A549 (cell line): ENCODE data around the gene GNB1. TPM values are rescaled to one million over a fixed set of nuclear protein-coding genes. Genes with fewer than 3 reads are reported as not detected.

Experiments
- ATAC-seq, 2 experiments: fragments of 200-7000 bp in 1 of 2; fragments of >200 bp in 1 of 2; cut with Nextera tagmentation in 1 of 2; cut with Tn5 transposase in 1 of 2; 3 replicates each; pipeline versions ENCODE4 v1.8.0 to v1.9.1; 2018 to 2020; ENCODE audit warnings: mild to moderate bottlenecking in 1 of 2, moderate library complexity in 1 of 2
- CTCF ChIA-PET: fragments of 300-600 bp; sonication (Branson Sonifier 250); formaldehyde crosslinking; extraction: SDS; loops from one replicate; lab custom pipeline; 2021; ENCODE audit warnings: antibody characterized with exemption, inconsistent platforms; lab: Yijun Ruan, JAX
- POLR2A ChIA-PET: fragments of 350-600 bp; formaldehyde crosslinking; extraction: SDS; loops from one replicate; lab custom pipeline; 2021; ENCODE audit warnings: antibody characterized with exemption, inconsistent platforms; lab: Yijun Ruan, JAX
- DNase-seq, 2 experiments: peaks; one replicate each; pipeline versions ENCODE4 v3.0.0 to v3.0.0-alpha.2; 2011 to 2016; ENCODE audit warnings: low read depth in 1 of 2, low spot score in 1 of 2
- FAIRE-seq: peaks from 2 replicates; lab custom pipeline; 2011; peaks lifted over from hg19 to GRCh38; lab: Jason Lieb, UNC
- H3K27ac ChIP-seq, 2 experiments: fragments of >200 bp; sonication (Bioruptor Twin); formaldehyde crosslinking; 3 replicates each; pipeline ENCODE4 v1.5.1; 2016 to 2017
- H3K4me1 ChIP-seq: fragments of >200 bp; sonication (Bioruptor Twin); formaldehyde crosslinking; 3 replicates; pipeline ENCODE4 v1.6.1; 2016
- H3K4me2 ChIP-seq: fragments of >200 bp; sonication (Bioruptor Twin); formaldehyde crosslinking; 3 replicates; pipeline ENCODE4 v1.6.1; 2016
- H3K4me3 ChIP-seq: fragments of >200 bp; sonication (Bioruptor Twin); formaldehyde crosslinking; 3 replicates; pipeline ENCODE4 v1.5.1; 2016
- H3K9me3 ChIP-seq: fragments of >200 bp; sonication (Bioruptor Twin); formaldehyde crosslinking; 3 replicates; pipeline ENCODE4 v1.6.1; 2016
- BCL3 ChIP-seq: fragments of >200 bp; sonication (Bioruptor Twin); formaldehyde crosslinking; IDR thresholded peaks from 3 replicates; pipeline ENCODE4 v1.6.1; 2016
- BHLHE40 ChIP-seq: IDR thresholded peaks from 2 replicates; pipeline ENCODE4 v1.6.1; 2012; ENCODE audit warnings: low read depth, low read length, inconsistent platforms
- CHD4 ChIP-seq: fragments of 200-600 bp; sonication (generic); IDR thresholded peaks from 2 replicates; pipeline ENCODE4 v1.6.1; 2016; ENCODE audit warnings: antibody characterized with exemption, mild to moderate bottlenecking, borderline replicate concordance
- EHMT2 ChIP-seq: fragments of 200-600 bp; sonication (generic); IDR thresholded peaks from 2 replicates; pipeline ENCODE4 v1.6.1; 2016; ENCODE audit warnings: antibody characterized with exemption, low read depth, mild to moderate bottlenecking, moderate library complexity
- EP300 ChIP-seq, 2 experiments: fragments of >200 bp; sonication (Bioruptor Twin); formaldehyde crosslinking; IDR thresholded peaks; 2 replicates in 1 of 2; 3 replicates in 1 of 2; pipeline ENCODE4 v1.6.1; 2016 to 2017
- ESRRA ChIP-seq: fragments of 150-350 bp; IDR thresholded peaks from 2 replicates; pipeline ENCODE4 v1.6.1; 2014; ENCODE audit warnings: mild to moderate bottlenecking, low read length, borderline replicate concordance
- FOSB ChIP-seq: fragments of 250-450 bp; sonication (Bioruptor Pico); IDR thresholded peaks from 2 replicates; pipeline ENCODE4 v1.5.0; 2020; ENCODE audit warnings: mild to moderate bottlenecking, moderate library complexity
- GATA3 ChIP-seq: IDR thresholded peaks from 2 replicates; pipeline ENCODE4 v1.6.1; 2012; ENCODE audit warnings: borderline replicate concordance
- HES2 ChIP-seq: fragments of >200 bp; sonication (Bioruptor Twin); formaldehyde crosslinking; IDR thresholded peaks from 2 replicates; pipeline ENCODE4 v1.6.1; 2016
- HOXA7 ChIP-seq: fragments of 250-450 bp; sonication (Bioruptor Pico); IDR thresholded peaks from 2 replicates; pipeline ENCODE4 v1.5.0; 2020; ENCODE audit warnings: mild to moderate bottlenecking, moderate library complexity
- HOXB5 ChIP-seq: fragments of 250-450 bp; sonication (Bioruptor Pico); IDR thresholded peaks from 2 replicates; pipeline ENCODE4 v1.5.0; 2020; ENCODE audit warnings: mild to moderate bottlenecking, moderate library complexity
- MYC ChIP-seq: IDR thresholded peaks from 2 replicates; pipeline ENCODE4 v1.6.1; 2012; ENCODE audit warnings: mild to moderate bottlenecking, inconsistent platforms, low read length, improper control_type of control experiment, borderline replicate concordance
- PHF8 ChIP-seq: fragments of 200-600 bp; sonication (generic); IDR thresholded peaks from 2 replicates; pipeline ENCODE4 v1.6.1; 2016; ENCODE audit warnings: low read depth, mild to moderate bottlenecking, antibody characterized with exemption, moderate library complexity, borderline replicate concordance
- POLR2A ChIP-seq: IDR thresholded peaks from 2 replicates; pipeline ENCODE4 v1.6.1; 2012; ENCODE audit warnings: mild to moderate bottlenecking, low read length
- RAD21 ChIP-seq, 2 experiments: fragments of >200 bp in 1 of 2; sonication (Bioruptor Twin) in 1 of 2; formaldehyde crosslinking in 1 of 2; IDR thresholded peaks in 1 of 2; conservative IDR thresholded peaks in 1 of 2; 2 replicates in 1 of 2; 3 replicates in 1 of 2; pipeline ENCODE4 v1.6.1; 2012 to 2018; ENCODE audit warnings: inconsistent platforms in 1 of 2
- RCOR1 ChIP-seq: fragments of 150-350 bp; IDR thresholded peaks from 2 replicates; pipeline ENCODE4 v1.6.1; 2014; ENCODE audit warnings: antibody characterized with exemption, low read length, low read depth
- RNF2 ChIP-seq: fragments of 200-600 bp; sonication (generic); IDR thresholded peaks from 2 replicates; pipeline ENCODE4 v1.6.1; 2016; ENCODE audit warnings: low read depth, mild to moderate bottlenecking, antibody characterized with exemption, moderate library complexity, borderline replicate concordance
- SMC3 ChIP-seq: fragments of >200 bp; sonication (Bioruptor Twin); formaldehyde crosslinking; IDR thresholded peaks from 3 replicates; pipeline ENCODE4 v1.6.1; 2018; ENCODE audit warnings: inconsistent platforms
- TFCP2L1 ChIP-seq: fragments of 250-450 bp; sonication (Bioruptor Pico); IDR thresholded peaks from 2 replicates; pipeline ENCODE4 v1.5.0; 2021; ENCODE audit warnings: mild to moderate bottlenecking
- ZFP36 ChIP-seq: fragments of 450-650 bp; IDR thresholded peaks from 2 replicates; pipeline ENCODE4 v1.6.1; 2014; ENCODE audit warnings: borderline replicate concordance; ENCODE audit not compliant: partially characterized antibody
- ZSCAN20 ChIP-seq: fragments of 250-450 bp; sonication (Bioruptor Pico); IDR thresholded peaks from 2 replicates; pipeline ENCODE4 v1.8.0; 2022; ENCODE audit warnings: mild to moderate bottlenecking, moderate library complexity
- WGBS: methylation state at CpG from one replicate; pipeline ENCODE4 v1.1.6; 2017; ENCODE audit errors: missing lambda C conversion rate; 5-methylcytosine and 5-hydroxymethylcytosine counted together
- polyA plus RNA-seq, 4 experiments: library from polyadenylated mRNA; depleted of rRNA in 3 of 4; stranded (reverse); fragments of >200 nt; fragmentation: RNase III in 1 of 4; extraction: RNeasy Plus Mini Kit Qiagen cat#74134 plus additional on column Dnase treatment in 1 of 4; gene quantifications; 2 replicates in 3 of 4; 3 replicates in 1 of 4; pipeline ENCODE4 v1.2.3, GENCODE V29; 2011 to 2017
- TF ChIP-seq, protein P1 (sequence below): fragments of 450-650 bp; IDR thresholded peaks from 2 replicates; pipeline ENCODE4 v1.6.1; 2014; ENCODE audit warnings: antibody characterized with exemption
- TF ChIP-seq, protein P2 (sequence below): fragments of 250-450 bp; sonication (Bioruptor Pico); IDR thresholded peaks from 2 replicates; pipeline ENCODE4 v1.5.0; 2021; ENCODE audit warnings: mild to moderate bottlenecking, moderate library complexity, borderline replicate concordance
- TF ChIP-seq, protein P3 (sequence below): IDR thresholded peaks from 2 replicates; pipeline ENCODE4 v1.6.1; 2012
- TF ChIP-seq, protein P4 (sequence below): IDR thresholded peaks from 2 replicates; pipeline ENCODE4 v1.6.1; 2012; ENCODE audit warnings: low read depth, borderline replicate concordance
- TF ChIP-seq, protein P5 (sequence below): fragments of 250-450 bp; sonication (Bioruptor Pico); IDR thresholded peaks from 2 replicates; pipeline ENCODE4 v1.5.0; 2020; ENCODE audit warnings: low read depth, mild to moderate bottlenecking, moderate library complexity

The GNB1 gene
- polyA plus RNA-seq, 2 of the 4 experiments (the other 2 are of a cell fraction), result 159 to 270 TPM

- H3K4me3 ChIP-seq, result no peak overlapping the region
- H3K4me2 ChIP-seq, result no peak overlapping the region
- peaks cover 26% of the 10 kb centered on the region for H3K4me1 ChIP-seq
- DNase-seq (no peak), ATAC-seq (no peak), FAIRE-seq (no peak)
- ChIA-PET CTCF (interaction anchor here (1.0 kb wide), 1 partner anchor 24 kb away, joined by 3 read pairs; no protein-coding TSS in a partner anchor), POLR2A (no interaction called here)
- no peaks in the 10 kb centered on the region for H3K9me3 ChIP-seq
- 85% methylated on average over 13 of the region's 13 CpGs for WGBS
- no peak overlapping the region for H3K27ac ChIP-seq
- no peak for TF ChIP-seq ZFP36
- no peak for TF ChIP-seq MYC
Observed at GRCh38 chr1:1784933-1785332, 106.0 kb downstream of the GNB1 start.

GRCh38 chr1:1783320-1783719, 107.6 kb downstream of the GNB1 start:
- FAIRE-seq (no peak), DNase-seq (no peak)
- no peaks in the 10 kb centered on the region for H3K9me3 ChIP-seq
- H3K4me2 ChIP-seq, result peak overlapping the region; percentile 55
- peak overlapping the region in 1 of 2 experiments; percentile 79; a peak in 3 of 6 replicates for H3K27ac ChIP-seq
- POLR2A ChIA-PET, result no interaction called here
- no peak overlapping the region for H3K4me3 ChIP-seq
- WGBS, result 91% methylated on average over 6 of the region's 8 CpGs
- TF ChIP-seq, protein P1, sequence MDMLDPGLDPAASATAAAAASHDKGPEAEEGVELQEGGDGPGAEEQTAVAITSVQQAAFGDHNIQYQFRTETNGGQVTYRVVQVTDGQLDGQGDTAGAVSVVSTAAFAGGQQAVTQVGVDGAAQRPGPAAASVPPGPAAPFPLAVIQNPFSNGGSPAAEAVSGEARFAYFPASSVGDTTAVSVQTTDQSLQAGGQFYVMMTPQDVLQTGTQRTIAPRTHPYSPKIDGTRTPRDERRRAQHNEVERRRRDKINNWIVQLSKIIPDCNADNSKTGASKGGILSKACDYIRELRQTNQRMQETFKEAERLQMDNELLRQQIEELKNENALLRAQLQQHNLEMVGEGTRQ, result no peak
- TF ChIP-seq PHF8 (no peak), ZSCAN20 (CRISPR knock-in tag) (no peak), EP300 (IDR thresholded peaks at IDR 0.05) (no peak), RCOR1 (no peak), HOXB5 (CRISPR knock-in tag) (no peak), ESRRA (no peak), RNF2 (no peak), RAD21 (conservative IDR thresholded peaks at IDR 0.05 in 1 of 2, IDR thresholded peaks at IDR 0.05 in 1 of 2) (no peak), TFCP2L1 (CRISPR knock-in tag) (no peak)
- TF ChIP-seq, protein P2, sequence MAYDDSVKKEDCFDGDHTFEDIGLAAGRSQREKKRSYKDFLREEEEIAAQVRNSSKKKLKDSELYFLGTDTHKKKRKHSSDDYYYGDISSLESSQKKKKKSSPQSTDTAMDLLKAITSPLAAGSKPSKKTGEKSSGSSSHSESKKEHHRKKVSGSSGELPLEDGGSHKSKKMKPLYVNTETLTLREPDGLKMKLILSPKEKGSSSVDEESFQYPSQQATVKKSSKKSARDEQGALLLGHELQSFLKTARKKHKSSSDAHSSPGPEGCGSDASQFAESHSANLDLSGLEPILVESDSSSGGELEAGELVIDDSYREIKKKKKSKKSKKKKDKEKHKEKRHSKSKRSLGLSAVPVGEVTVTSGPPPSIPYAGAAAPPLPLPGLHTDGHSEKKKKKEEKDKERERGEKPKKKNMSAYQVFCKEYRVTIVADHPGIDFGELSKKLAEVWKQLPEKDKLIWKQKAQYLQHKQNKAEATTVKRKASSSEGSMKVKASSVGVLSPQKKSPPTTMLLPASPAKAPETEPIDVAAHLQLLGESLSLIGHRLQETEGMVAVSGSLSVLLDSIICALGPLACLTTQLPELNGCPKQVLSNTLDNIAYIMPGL, result no peak
- TF ChIP-seq, protein P3, sequence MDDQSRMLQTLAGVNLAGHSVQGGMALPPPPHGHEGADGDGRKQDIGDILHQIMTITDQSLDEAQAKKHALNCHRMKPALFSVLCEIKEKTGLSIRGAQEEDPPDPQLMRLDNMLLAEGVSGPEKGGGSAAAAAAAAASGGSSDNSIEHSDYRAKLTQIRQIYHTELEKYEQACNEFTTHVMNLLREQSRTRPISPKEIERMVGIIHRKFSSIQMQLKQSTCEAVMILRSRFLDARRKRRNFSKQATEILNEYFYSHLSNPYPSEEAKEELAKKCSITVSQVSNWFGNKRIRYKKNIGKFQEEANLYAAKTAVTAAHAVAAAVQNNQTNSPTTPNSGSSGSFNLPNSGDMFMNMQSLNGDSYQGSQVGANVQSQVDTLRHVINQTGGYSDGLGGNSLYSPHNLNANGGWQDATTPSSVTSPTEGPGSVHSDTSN, result no peak
- TF ChIP-seq, all 56 proteins: peak for 0
- CTCF ChIA-PET, result no interaction called here
- H3K4me1 ChIP-seq, result peaks cover 35% of the 10 kb centered on the region
- no peak for ATAC-seq

DNA sequence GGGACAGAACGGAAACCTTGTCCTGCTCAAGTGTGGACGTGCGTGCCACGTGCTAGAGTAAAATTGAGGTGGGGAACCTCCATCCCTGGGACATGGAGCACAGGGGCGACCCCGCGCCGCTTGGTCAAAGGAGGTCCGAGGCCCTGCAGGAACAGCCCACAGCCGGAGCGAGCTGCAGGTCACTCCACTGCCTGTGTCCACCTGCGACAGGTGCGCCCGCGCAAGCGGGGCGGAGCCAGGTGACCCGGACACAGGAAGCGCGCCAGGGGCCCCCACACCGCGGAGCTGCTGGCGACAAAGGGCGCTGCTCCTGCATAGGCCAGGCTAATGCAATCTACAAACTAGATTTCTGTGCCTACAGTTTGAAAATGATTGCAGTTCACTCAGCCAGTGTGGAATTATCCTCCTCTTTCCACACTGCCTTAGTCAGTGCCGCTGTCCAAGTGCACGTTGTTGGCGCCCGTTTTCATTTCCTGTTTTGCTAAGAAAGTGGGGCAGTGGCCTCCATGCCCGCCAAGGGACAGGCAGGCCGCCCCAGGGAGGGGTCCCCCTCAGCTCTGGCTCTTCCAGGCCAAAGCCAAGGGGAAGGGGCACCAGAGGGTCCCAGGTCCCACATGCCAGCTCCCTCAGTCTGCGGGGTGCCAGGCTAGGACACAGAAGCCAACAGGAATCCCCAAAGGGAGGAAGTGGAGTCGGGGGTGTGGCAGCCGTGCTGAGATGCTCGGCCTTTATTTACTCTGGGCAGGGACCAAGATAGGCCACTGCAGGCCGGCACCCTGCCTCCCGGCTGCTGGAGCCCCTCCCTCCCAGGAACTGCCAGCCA, 108.3 kb downstream of the GNB1 start:
- FAIRE-seq (no peak), ATAC-seq (peak; percentile 44 to 62), DNase-seq (peak; percentile 26 to 57)
- 48% methylated on average over 19 of the region's 36 CpGs for WGBS
- Histone ChIP-seq H3K4me1 (peaks cover 35% of the 10 kb centered on the region), H3K4me3 (no peak overlapping the region), H3K9me3 (no peaks in the 10 kb centered on the region), H3K4me2 (peak overlapping the region; percentile 55), H3K27ac (peak overlapping the region; percentile 55 to 79; a peak in 4 of 6 replicates)
- ChIA-PET POLR2A (no interaction called here), CTCF (no interaction called here)
- TF ChIP-seq EHMT2 (no peak), HES2 (no peak), CHD4 (no peak), ZFP36 (no peak), POLR2A (no peak), BCL3 (no peak), PHF8 (no peak), FOSB (no peak), SMC3 (no peak), TFCP2L1 (CRISPR knock-in tag) (no peak), BHLHE40 (no peak), GATA3 (no peak), HOXA7 (no peak), RCOR1 (no peak)
- TF ChIP-seq, protein P4, sequence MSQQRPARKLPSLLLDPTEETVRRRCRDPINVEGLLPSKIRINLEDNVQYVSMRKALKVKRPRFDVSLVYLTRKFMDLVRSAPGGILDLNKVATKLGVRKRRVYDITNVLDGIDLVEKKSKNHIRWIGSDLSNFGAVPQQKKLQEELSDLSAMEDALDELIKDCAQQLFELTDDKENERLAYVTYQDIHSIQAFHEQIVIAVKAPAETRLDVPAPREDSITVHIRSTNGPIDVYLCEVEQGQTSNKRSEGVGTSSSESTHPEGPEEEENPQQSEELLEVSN, result peak; percentile 51; the same call in 1 of the 2 replicates
- TF ChIP-seq, protein P5, sequence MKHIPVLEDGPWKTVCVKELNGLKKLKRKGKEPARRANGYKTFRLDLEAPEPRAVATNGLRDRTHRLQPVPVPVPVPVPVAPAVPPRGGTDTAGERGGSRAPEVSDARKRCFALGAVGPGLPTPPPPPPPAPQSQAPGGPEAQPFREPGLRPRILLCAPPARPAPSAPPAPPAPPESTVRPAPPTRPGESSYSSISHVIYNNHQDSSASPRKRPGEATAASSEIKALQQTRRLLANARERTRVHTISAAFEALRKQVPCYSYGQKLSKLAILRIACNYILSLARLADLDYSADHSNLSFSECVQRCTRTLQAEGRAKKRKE (CRISPR knock-in tag), result no peak
